GM23248 (cell line): ENCODE data around the gene CPSF4L. TPM values are rescaled to one million over a fixed set of nuclear protein-coding genes. Genes with fewer than 3 reads are reported as not detected.

Experiments
- DNase-seq: peaks from one replicate; pipeline ENCODE4 v3.0.0-alpha.2; 2015
- H2AFZ ChIP-seq: fragments of 200-600 bp; sonication (generic); 2 replicates; pipeline ENCODE4 v1.6.1; 2016; ENCODE audit warnings: antibody characterized with exemption
- H3F3A ChIP-seq: fragments of 200-600 bp; sonication (generic); 2 replicates; pipeline ENCODE4 v1.6.1; 2016; ENCODE audit warnings: mild to moderate bottlenecking, antibody characterized with exemption, mixed run types; ENCODE audit not compliant: insufficient read depth
- H3K27ac ChIP-seq: fragments of 200-600 bp; sonication (generic); 2 replicates; pipeline ENCODE4 v1.5.1; 2016; ENCODE audit warnings: mild to moderate bottlenecking
- H3K27me3 ChIP-seq: fragments of 200-600 bp; sonication (generic); replicated peaks from 2 replicates; pipeline ENCODE4 v1.6.1; 2016; ENCODE audit warnings: mild to moderate bottlenecking; ENCODE audit not compliant: insufficient read depth
- H3K36me3 ChIP-seq: fragments of 200-600 bp; sonication (generic); 2 replicates; pipeline ENCODE4 v1.6.1; 2016; ENCODE audit warnings: low read depth, mild to moderate bottlenecking
- H3K4me1 ChIP-seq: fragments of 200-600 bp; sonication (generic); 2 replicates; pipeline ENCODE4 v1.6.1; 2016; ENCODE audit warnings: mild to moderate bottlenecking; ENCODE audit not compliant: insufficient read depth
- H3K4me2 ChIP-seq: fragments of 200-600 bp; sonication (generic); one replicate; pipeline ENCODE4 v1.6.1; 2016; ENCODE audit warnings: mild to moderate bottlenecking; ENCODE audit not compliant: unreplicated experiment
- H3K4me3 ChIP-seq: fragments of 200-600 bp; sonication (generic); 2 replicates; pipeline ENCODE4 v1.5.1; 2016; ENCODE audit warnings: mild to moderate bottlenecking
- H3K79me2 ChIP-seq: fragments of 200-600 bp; sonication (generic); 2 replicates; pipeline ENCODE4 v1.6.1; 2016; ENCODE audit warnings: mild to moderate bottlenecking; ENCODE audit not compliant: insufficient read depth
- H3K9ac ChIP-seq: fragments of 200-600 bp; sonication (generic); 2 replicates; pipeline ENCODE4 v1.6.1; 2016; ENCODE audit warnings: mild to moderate bottlenecking
- H3K9me2 ChIP-seq: fragments of 200-600 bp; sonication (generic); 2 replicates; pipeline ENCODE4 v1.6.1; 2016; ENCODE audit warnings: mixed run types, mild to moderate bottlenecking, moderate library complexity; ENCODE audit not compliant: insufficient read depth
- H3K9me3 ChIP-seq: fragments of 200-600 bp; sonication (generic); one replicate; pipeline ENCODE4 v1.6.1; 2017; ENCODE audit warnings: low read depth
- H4K20me1 ChIP-seq: fragments of 200-600 bp; sonication (generic); 2 replicates; pipeline ENCODE4 v1.6.0; 2016; ENCODE audit not compliant: insufficient read depth
- EZH2 ChIP-seq: fragments of 200-600 bp; sonication (generic); IDR thresholded peaks from 2 replicates; pipeline ENCODE4 v1.6.1; 2018; ENCODE audit warnings: antibody characterized with exemption, mild to moderate bottlenecking; ENCODE audit not compliant: insufficient read depth, poor library complexity, severe bottlenecking
- EZH2phosphoT487 ChIP-seq: fragments of 200-600 bp; sonication (generic); IDR thresholded peaks from 2 replicates; pipeline ENCODE4 v1.6.1; 2018; ENCODE audit warnings: antibody characterized with exemption, moderate library complexity, mild to moderate bottlenecking, low read depth; ENCODE audit not compliant: insufficient read depth
- WGBS, 2 experiments: methylation state at CpG; one replicate each; pipeline ENCODE4 v1.1.6; 2015 to 2017; ENCODE audit warnings: low lambda C conversion rate in 2 of 2, low coverage in 1 of 2; ENCODE audit errors: missing lambda C conversion rate in 2 of 2; 5-methylcytosine and 5-hydroxymethylcytosine counted together
- in situ Hi-C: fragments of 300-500 bp; cut with MboI; formaldehyde crosslinking; loops from 2 replicates; pipeline ENCODE4 v1.15.0; 2020
- polyA plus RNA-seq: library from polyadenylated mRNA; unstranded; fragments of >200 nt; fragmentation: Nextera tagmentation; extraction: Ambion mirVana; gene quantifications from 2 replicates; pipeline ENCODE4 v1.2.1, GENCODE V29; 2016
- total RNA-seq: library from RNA; depleted of rRNA; stranded (reverse); fragments of >200 nt; shearing (Covaris generic); gene quantifications from 2 replicates; pipeline ENCODE4 v1.2.3, GENCODE V29; 2014

CPSF4L gene
- total and polyA plus RNA-seq, 2 experiments from 2014 or later = not detected

- no peak for TF ChIP-seq EZH2
- TF ChIP-seq EZH2phosphoT487 = no peak
- Histone ChIP-seq H3K9me2 (no peaks in the 10 kb centered on the region), H3K4me3 (peak overlapping the region; percentile 74), H3K9ac (peak overlapping the region; percentile 88), H3K27me3 (no peaks in the 10 kb centered on the region), H3K9me3 (no peaks in the 10 kb centered on the region), H3K4me1 (peaks cover 81% of the 10 kb centered on the region), H4K20me1 (no peaks in the 10 kb centered on the region), H3K4me2 (peak overlapping the region; percentile 95), H2AFZ (peak overlapping the region; percentile 49), H3K36me3 (no peaks in the 10 kb centered on the region), H3K79me2 (peaks cover 82% of the 10 kb centered on the region), H3K27ac (peak overlapping the region; percentile 96), H3F3A (peaks cover 41% of the 10 kb centered on the region)
- DNase-seq = peak; percentile 97
- in situ Hi-C loops = no loop called here
- WGBS, 2 experiments = 7 to 8% methylated on average over 15 to 16 of the region's 16 CpGs
Measured at GRCh38 chr17:73304971-73305812, 43.5 kb upstream of the CPSF4L start.

GRCh38 chr17:73304438-73304837, 42.8 kb upstream of the CPSF4L start:
- Histone ChIP-seq H3K4me2 (peak overlapping the region; percentile 95), H3K9me2 (no peaks in the 10 kb centered on the region), H3K79me2 (peaks cover 82% of the 10 kb centered on the region), H3K9ac (peak overlapping the region; percentile 88), H3K27me3 (no peaks in the 10 kb centered on the region), H3K4me3 (peak overlapping the region; percentile 74), H3K27ac (peak overlapping the region; percentile 96), H4K20me1 (no peaks in the 10 kb centered on the region), H3F3A (peaks cover 38% of the 10 kb centered on the region), H3K4me1 (peaks cover 73% of the 10 kb centered on the region), H2AFZ (no peak overlapping the region), H3K36me3 (no peaks in the 10 kb centered on the region), H3K9me3 (no peaks in the 10 kb centered on the region)
- WGBS, 2 experiments = 28 to 40% methylated on average over 5 to 8 of the region's 8 CpGs
- no peak for TF ChIP-seq EZH2phosphoT487
- TF ChIP-seq EZH2 = no peak
- in situ Hi-C loops = no loop called here
- DNase-seq = peak; percentile 46

GRCh38 chr17:73302189-73302588, 40.5 kb upstream of the CPSF4L start:
- 19 to 21% methylated on average over 3 of the region's 3 CpGs for WGBS, 2 experiments
- in situ Hi-C loops = no loop called here

DNA sequence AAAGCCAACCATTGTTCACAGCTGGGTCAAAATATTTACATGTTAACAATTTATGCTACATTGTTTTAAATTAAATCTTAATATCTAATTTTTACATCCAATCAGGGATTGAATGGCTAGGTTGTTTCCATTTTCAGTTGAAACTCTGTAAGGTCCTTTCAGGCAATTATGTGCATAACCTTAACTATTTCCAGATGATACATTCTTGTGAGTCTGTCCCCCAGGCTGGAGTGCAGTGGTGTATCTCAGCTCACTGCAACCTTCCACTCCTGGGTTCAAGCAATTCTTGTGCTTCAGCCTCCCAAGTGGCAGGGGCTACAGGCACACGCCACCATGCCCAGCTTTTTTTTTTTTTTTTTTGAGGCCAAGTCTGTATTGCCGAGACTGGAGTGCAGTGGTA, 39.7 kb upstream of the CPSF4L start:
- Histone ChIP-seq H3K9me3 (no peaks in the 10 kb centered on the region), H2AFZ (no peak overlapping the region), H4K20me1 (peaks cover 5% of the 10 kb centered on the region; the same call in 1 of the 2 replicates), H3K36me3 (no peaks in the 10 kb centered on the region), H3K4me1 (peaks cover 48% of the 10 kb centered on the region), H3K9ac (no peak overlapping the region), H3K4me3 (no peak overlapping the region), H3K79me2 (peaks cover 81% of the 10 kb centered on the region), H3K27me3 (no peaks in the 10 kb centered on the region), H3K9me2 (no peaks in the 10 kb centered on the region), H3K27ac (no peak overlapping the region), H3K4me2 (no peak overlapping the region), H3F3A (peaks cover 31% of the 10 kb centered on the region)
- no peak for TF ChIP-seq EZH2
- no peak for TF ChIP-seq EZH2phosphoT487
- 56 to 61% methylated on average over 2 of the region's 2 CpGs for WGBS, 2 experiments
- peak; percentile 52 for DNase-seq
- in situ Hi-C loops = no loop called here

More at GRCh38 chr17:73302189-73302588, 40.5 kb upstream of the CPSF4L start:
- H3K9me3 ChIP-seq = no peaks in the 10 kb centered on the region
- peaks cover 56% of the 10 kb centered on the region for H3K4me1 ChIP-seq
- peaks cover 5% of the 10 kb centered on the region; the same call in 1 of the 2 replicates for H4K20me1 ChIP-seq
- H3F3A ChIP-seq = peaks cover 38% of the 10 kb centered on the region
- peak; percentile 96 for TF ChIP-seq EZH2phosphoT487
- no peak for TF ChIP-seq EZH2
- peak; percentile 72 for DNase-seq
- no peaks in the 10 kb centered on the region for H3K36me3 ChIP-seq
- H3K79me2 ChIP-seq = peaks cover 82% of the 10 kb centered on the region
- no peak overlapping the region for H3K4me3 ChIP-seq
- no peaks in the 10 kb centered on the region for H3K9me2 ChIP-seq
- H3K27ac ChIP-seq = no peak overlapping the region
- no peak overlapping the region for H3K9ac ChIP-seq
- H3K4me2 ChIP-seq = peak overlapping the region; percentile 23
- H3K27me3 ChIP-seq = no peaks in the 10 kb centered on the region
- H2AFZ ChIP-seq = no peak overlapping the region
